Fibroblast of the aortic adventitia (primary cell): ENCODE data around the gene ILF3. TPM values are rescaled to one million over a fixed set of nuclear protein-coding genes. Genes with fewer than 3 reads are reported as not detected.
A peak's percentile ranks its signal among the peaks of the same experiment; 100 is the strongest.

Experiments used
- DNase-seq: peaks from one replicate; pipeline ENCODE4 v3.0.0-alpha.2; 2010; ENCODE audit warnings: low read depth
- H3K4me3 ChIP-seq: 2 replicates; pipeline ENCODE4 v1.5.1; 2011; ENCODE audit warnings: low read depth, mild to moderate bottlenecking, control low read depth, low read length, moderate library complexity
- CTCF ChIP-seq: IDR thresholded peaks from 2 replicates; pipeline ENCODE4 v1.5.1; 2011; ENCODE audit warnings: mild to moderate bottlenecking, low read length, control low read depth, inconsistent platforms; ENCODE audit not compliant: insufficient read depth
- total RNA-seq: library from RNA; depleted of rRNA; stranded (reverse); fragments of >200 nt; gene quantifications from 2 replicates; pipeline ENCODE4 v1.2.3, GENCODE V29; 2012; ENCODE audit warnings: low replicate concordance

Gene ILF3
- total RNA-seq, 1 donor: 119 TPM

DNA sequence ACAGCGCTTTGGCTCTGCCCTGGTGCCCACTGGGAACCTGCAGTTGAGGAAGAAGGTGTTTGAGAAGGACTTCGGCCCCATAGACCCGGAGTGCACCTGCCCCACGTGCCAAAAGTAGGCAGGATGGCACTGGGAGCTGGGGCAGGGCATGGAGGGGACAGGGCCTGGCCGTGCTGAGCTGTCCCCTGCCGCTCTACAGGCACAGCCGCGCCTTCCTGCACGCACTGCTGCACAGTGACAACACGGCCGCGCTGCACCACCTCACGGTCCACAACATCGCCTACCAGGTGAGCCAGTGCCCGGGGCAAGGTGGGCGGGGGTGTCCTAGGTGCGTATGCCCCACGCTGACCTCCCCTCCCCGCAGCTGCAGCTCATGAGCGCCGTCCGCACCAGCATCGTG, 58.6 kb downstream of the ILF3 start:
- no peak for DNase-seq
- TF ChIP-seq CTCF: no peak
- no peak overlapping the region for H3K4me3 ChIP-seq

GRCh38 chr19:10713317-10713716, 59.2 kb downstream of the ILF3 start:
- no peak for DNase-seq
- H3K4me3 ChIP-seq: no peak overlapping the region
- no peak for TF ChIP-seq CTCF

DNA sequence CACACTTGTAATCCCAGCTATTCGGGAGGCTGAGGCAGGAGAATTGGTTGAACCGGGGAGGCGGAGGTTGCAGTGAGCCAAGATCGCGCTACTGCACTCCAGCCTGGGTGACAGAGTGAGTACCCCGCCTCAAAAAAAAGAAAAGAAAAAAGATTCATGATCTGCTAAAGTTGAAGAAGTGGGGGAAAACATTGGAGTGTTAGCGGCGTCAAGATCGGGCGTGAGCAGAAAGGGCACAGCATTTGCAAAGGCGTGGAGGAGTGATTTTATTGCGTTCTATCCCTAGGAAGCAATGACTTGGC, 62.9 kb downstream of the ILF3 start:
- TF ChIP-seq CTCF: no peak
- DNase-seq: no peak
- peak overlapping the region; percentile 20 for H3K4me3 ChIP-seq

- TF ChIP-seq CTCF: peak; percentile 77
- DNase-seq: peak; percentile 100
- peak within 1 kb of the TSS; percentile 95 for H3K4me3 ChIP-seq
These were observed 63.4 kb downstream of the ILF3 start, which contains the start of gene DNM2 for GRCh38 chr19:10717356-10718204. Gene DNM2, plus strand, starts transcription at chr19:10718079. Its CDS starts 164 bp downstream, at chr19:10718243.

- TF ChIP-seq CTCF: no peak
- DNase-seq: peak; percentile 25
- H3K4me3 ChIP-seq: peak overlapping the region; percentile 95
These were observed 64.4 kb downstream of the ILF3 start for GRCh38 chr19:10718205-10719196.

DNA sequence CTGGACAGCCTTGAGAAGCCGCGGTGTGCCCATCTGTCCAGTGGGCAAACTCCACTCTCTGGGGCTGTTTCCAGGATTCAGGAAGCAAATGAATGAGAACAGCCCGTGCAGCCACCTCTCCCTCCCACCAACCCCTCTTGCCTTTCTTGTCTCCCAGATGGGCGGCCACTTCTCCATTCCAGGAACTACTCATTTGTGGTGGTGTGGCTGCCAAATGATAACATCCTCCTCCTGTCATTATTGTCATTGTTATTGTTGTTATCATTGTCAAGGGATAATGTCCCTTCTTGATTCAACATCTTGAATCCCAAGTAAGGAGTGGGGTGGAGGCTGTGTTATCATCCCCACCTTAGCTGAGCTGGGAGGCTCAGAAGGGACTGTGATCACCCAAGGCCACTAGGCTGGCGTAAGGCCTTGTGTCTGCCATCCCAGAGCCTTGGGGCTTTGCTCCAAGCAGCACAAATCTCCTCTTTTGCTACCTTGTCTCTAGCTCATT, 65.4 kb downstream of the ILF3 start:
- no peak for TF ChIP-seq CTCF
- H3K4me3 ChIP-seq: peak overlapping the region; percentile 95
- DNase-seq: no peak
